Activated T-cell treated with anti-CD3 and anti-CD28 coated beads for 24 hours (primary cell): ENCODE measurements around the gene ZKSCAN8.

Experiments used
- DNase-seq: peaks from one replicate; pipeline ENCODE4 v3.0.0-alpha.2; 2020; ENCODE audit warnings: low read depth

The ZKSCAN8 gene

GRCh38 chr6:28139860-28140543 lies 1.7 kb upstream of the ZKSCAN8 start:
- no peak for DNase-seq

GRCh38 chr6:28140616-28141015 lies 1.1 kb upstream of the ZKSCAN8 start:
- no peak for DNase-seq

GRCh38 chr6:28142446-28142845 lies 763 bp downstream of the ZKSCAN8 start:
- DNase-seq, result no peak

GRCh38 chr6:28145231-28145630 lies 3.5 kb downstream of the ZKSCAN8 start:
- no peak for DNase-seq

GRCh38 chr6:28152531-28152930 lies 10.8 kb downstream of the ZKSCAN8 start:
- no peak for DNase-seq

GRCh38 chr6:28153546-28153945 lies 11.9 kb downstream of the ZKSCAN8 start:
- DNase-seq, result no peak

- no peak for DNase-seq
Measured at GRCh38 chr6:28154357-28154756, 12.7 kb downstream of the ZKSCAN8 start.

- no peak for DNase-seq
Measured at GRCh38 chr6:28158318-28158717, 16.6 kb downstream of the ZKSCAN8 start.

- no peak for DNase-seq
Measured at GRCh38 chr6:28159029-28159607, 17.4 kb downstream of the ZKSCAN8 start.

GRCh38 chr6:28160233-28160632 lies 18.6 kb downstream of the ZKSCAN8 start:
- no peak for DNase-seq

- DNase-seq, result peak; percentile 86
Measured at GRCh38 chr6:28161410-28162079, 19.9 kb downstream of the ZKSCAN8 start.

GRCh38 chr6:28165563-28165962 lies 23.9 kb downstream of the ZKSCAN8 start:
- no peak for DNase-seq

GRCh38 chr6:28167068-28167467 lies 25.4 kb downstream of the ZKSCAN8 start:
- DNase-seq, result no peak

GRCh38 chr6:28167926-28168325 lies 26.2 kb downstream of the ZKSCAN8 start:
- DNase-seq, result no peak

- DNase-seq, result no peak
Measured at GRCh38 chr6:28171271-28171670, 29.6 kb downstream of the ZKSCAN8 start.

GRCh38 chr6:28172006-28172405 lies 30.3 kb downstream of the ZKSCAN8 start:
- no peak for DNase-seq

GRCh38 chr6:28176373-28176772 lies 34.7 kb downstream of the ZKSCAN8 start:
- no peak for DNase-seq

- no peak for DNase-seq
Measured at GRCh38 chr6:28182255-28182654, 40.6 kb downstream of the ZKSCAN8 start.

- no peak for DNase-seq
Measured at GRCh38 chr6:28188111-28188979, 46.7 kb downstream of the ZKSCAN8 start.

GRCh38 chr6:28200020-28200419 lies 58.3 kb downstream of the ZKSCAN8 start:
- DNase-seq, result no peak

- no peak for DNase-seq
Measured at GRCh38 chr6:28203201-28203600, 61.5 kb downstream of the ZKSCAN8 start.

GRCh38 chr6:28205879-28206278 lies 64.2 kb downstream of the ZKSCAN8 start:
- DNase-seq, result no peak

- no peak for DNase-seq
Measured at GRCh38 chr6:28206527-28206926, 64.8 kb downstream of the ZKSCAN8 start.
